Coronary artery (tissue), 2 donors: ENCODE data around the gene EDC3.
"Not testable (repeated sequence)": the region's sequence is repeated elsewhere in the genome, so short reads cannot be mapped to it uniquely, and the experiment has no call there.

ENCODE experiments used
- DNase-seq: peaks from one replicate; pipeline ENCODE4 v3.0.0-alpha.2; 2017; ENCODE audit warnings: low spot score
- H3K27ac ChIP-seq, 2 donors: fragments of 200-600 bp; sonication (generic); one replicate each; pipeline ENCODE4 v1.5.1; 2016 to 2019
- H3K4me3 ChIP-seq: fragments of 200-600 bp; sonication (generic); 2 replicates; pipeline ENCODE4 v1.5.1; 2016; ENCODE audit warnings: mild to moderate bottlenecking, moderate library complexity
- TF ChIP-seq, protein P1 (sequence below): fragments of 200-600 bp; sonication (generic); IDR thresholded peaks from one replicate; pipeline ENCODE4 v1.5.1; 2019; ENCODE audit warnings: antibody characterized with exemption

The EDC3 gene

DNA sequence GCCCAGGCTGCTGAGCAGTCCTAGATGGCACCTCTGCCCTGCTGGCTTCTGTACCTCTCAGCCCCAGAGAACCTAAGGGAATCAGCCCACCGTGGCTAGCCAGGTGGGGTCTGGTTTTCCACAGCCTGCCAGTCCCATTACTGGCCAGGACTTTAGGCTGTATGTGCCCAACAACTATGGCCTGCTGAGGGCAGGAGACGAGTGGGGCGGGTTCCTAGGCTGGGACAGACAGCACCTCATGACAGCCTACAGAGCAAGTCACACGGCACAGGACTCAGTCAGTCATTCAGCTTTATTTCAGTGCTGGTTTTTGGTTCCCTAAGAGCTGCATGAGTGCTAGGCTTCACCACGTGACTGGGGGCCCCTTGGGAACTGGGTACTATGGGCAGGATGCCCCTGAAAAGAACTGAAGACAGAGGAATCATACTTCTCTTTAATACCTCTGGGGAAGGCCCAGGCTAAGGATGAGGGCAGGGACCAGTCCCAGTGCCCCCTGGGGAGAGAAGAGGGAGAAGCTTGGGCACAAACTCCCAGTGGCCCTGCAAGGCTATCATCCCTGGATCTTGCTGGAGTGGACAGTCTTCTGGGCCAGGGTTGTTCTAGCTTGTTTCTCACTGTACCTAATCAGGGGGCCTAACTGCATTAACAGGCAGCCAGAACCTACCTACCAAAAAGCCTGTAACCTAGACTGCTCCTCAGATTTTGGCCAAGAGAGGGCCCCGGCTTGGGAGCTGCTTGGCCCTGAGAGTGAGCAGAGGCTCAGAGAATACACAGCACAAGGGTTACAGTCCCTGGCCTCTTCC, 65.3 kb downstream of the EDC3 start:
- Histone ChIP-seq H3K4me3 (no peak overlapping the region), H3K27ac (no peak overlapping the region)
- no peak for DNase-seq
- TF ChIP-seq, protein P1, sequence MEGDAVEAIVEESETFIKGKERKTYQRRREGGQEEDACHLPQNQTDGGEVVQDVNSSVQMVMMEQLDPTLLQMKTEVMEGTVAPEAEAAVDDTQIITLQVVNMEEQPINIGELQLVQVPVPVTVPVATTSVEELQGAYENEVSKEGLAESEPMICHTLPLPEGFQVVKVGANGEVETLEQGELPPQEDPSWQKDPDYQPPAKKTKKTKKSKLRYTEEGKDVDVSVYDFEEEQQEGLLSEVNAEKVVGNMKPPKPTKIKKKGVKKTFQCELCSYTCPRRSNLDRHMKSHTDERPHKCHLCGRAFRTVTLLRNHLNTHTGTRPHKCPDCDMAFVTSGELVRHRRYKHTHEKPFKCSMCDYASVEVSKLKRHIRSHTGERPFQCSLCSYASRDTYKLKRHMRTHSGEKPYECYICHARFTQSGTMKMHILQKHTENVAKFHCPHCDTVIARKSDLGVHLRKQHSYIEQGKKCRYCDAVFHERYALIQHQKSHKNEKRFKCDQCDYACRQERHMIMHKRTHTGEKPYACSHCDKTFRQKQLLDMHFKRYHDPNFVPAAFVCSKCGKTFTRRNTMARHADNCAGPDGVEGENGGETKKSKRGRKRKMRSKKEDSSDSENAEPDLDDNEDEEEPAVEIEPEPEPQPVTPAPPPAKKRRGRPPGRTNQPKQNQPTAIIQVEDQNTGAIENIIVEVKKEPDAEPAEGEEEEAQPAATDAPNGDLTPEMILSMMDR: no peak

DNA sequence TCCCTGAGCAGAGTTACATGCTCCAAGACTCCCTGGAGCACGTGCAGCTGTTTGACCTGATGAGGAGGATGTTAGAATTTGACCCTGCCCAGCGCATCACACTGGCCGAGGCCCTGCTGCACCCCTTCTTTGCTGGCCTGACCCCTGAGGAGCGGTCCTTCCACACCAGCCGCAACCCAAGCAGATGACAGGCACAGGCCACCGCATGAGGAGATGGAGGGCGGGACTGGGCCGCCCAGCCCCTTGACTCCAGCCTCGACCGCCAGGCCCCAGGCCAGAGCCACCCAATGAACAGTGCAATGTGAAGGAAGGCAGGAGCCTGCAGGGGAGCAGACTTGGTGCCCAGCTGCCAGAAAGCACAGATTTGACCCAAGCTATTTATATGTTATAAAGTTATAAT, 66.1 kb downstream of the EDC3 start:
- H3K27ac ChIP-seq, H3K4me3 ChIP-seq, DNase-seq: not testable (repeated sequence)

DNA sequence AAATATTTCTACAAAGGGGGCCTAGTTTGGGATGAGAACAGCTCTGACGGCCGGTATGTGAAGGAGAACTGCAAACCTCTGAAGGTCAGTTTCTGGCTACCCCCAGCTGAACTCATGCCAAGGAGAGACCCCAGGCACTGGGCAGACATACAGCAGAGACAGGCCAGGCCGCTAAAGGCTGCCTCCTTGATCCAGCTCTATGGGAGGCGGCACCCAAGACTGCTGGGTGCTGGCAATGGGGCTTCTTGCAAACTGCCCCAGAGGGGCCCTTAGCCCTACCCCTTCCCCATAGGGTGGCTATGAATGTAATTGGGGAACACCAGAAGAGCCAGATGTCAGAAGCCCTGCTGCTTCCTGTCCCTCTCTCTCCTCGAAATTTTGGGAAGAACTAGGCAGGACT, 66.9 kb downstream of the EDC3 start:
- DNase-seq: no peak
- no peak overlapping the region for H3K27ac ChIP-seq
- TF ChIP-seq, protein P1: no peak
- H3K4me3 ChIP-seq: no peak overlapping the region

DNA sequence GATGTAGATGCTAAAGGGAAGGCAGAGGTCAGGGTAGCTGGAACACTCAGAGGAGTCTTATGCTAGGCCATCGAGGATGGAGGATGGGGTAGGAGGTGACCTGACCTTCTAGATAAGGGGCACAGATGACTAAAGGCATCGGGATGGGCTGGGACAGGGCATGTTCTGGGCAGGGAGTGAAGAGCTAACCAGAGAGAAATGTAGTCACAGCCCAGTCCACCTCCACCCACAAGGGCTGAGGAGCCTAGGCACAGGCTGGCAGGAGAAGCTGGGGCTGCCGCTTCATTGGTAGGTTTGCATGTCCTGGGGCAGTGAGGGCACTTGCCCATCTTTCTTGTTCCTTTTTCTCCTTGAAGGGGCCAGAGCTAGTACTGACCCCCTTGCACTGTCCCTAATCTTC, 67.6 kb downstream of the EDC3 start:
- TF ChIP-seq, protein P1: no peak
- Histone ChIP-seq H3K27ac (no peak overlapping the region), H3K4me3 (no peak overlapping the region)
- DNase-seq: no peak

DNA sequence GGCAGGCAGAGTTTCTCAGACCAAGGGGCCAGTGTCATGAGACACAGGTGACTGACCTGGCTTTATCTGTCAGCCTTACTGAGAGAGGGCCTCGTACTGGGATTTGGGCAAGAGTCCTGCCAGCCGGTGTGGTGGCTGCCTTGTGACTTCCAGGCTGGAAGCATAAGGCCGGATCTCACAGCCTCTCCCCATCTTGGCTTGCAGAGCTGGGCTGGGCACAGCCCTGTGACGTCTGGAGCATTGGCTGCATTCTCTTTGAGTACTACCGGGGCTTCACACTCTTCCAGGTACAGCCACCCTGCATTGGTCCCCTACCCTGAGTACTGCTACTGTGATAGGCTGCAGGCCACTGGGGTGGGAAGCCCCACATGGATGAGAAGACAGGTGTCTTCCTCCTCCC, 68.1 kb downstream of the EDC3 start:
- TF ChIP-seq, protein P1: no peak
- H3K4me3 ChIP-seq: no peak overlapping the region
- no peak for DNase-seq
- no peak overlapping the region for H3K27ac ChIP-seq

DNA sequence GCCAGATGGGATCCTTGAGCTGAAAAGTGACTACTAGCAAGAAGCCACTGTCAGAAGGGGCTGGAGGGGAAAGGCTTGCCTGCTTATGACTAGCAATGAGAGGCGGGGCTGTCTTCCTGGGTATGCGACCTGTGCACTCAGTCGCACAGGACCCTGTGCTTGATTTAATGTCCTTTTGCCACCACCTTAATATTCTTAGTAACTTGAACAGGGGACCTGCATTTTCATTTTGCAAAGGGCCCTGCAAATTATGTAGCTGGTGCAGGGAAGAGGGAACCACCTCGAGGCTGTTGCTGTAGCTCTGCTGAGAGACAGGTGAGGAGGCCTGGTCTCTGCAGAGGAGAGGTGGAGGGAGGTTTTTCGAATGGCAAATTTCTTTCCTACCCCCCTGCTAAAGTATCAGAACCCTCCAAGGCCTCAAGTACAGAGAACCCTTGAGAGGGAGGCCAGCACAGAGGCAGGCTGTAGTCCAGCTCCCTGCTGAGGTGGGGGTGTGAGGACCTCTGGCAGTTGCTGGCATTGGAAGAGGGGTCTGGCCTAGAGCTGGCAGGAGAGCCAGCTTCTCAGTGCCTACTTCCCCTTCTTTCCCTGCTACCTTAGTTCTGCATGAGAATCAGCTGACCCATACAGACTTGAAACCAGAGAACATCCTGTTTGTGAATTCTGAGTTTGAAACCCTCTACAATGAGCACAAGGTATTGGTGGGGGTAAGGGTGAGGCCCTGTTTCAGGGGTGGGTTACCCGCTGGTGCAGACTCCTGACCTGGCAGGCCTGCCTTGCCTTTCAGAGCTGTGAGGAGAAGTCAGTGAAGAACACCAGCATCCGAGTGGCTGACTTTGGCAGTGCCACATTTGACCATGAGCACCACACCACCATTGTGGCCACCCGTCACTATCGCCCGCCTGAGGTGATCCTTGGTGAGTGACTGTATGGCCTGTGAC, 68.8 kb downstream of the EDC3 start:
- DNase-seq: no peak

DNA sequence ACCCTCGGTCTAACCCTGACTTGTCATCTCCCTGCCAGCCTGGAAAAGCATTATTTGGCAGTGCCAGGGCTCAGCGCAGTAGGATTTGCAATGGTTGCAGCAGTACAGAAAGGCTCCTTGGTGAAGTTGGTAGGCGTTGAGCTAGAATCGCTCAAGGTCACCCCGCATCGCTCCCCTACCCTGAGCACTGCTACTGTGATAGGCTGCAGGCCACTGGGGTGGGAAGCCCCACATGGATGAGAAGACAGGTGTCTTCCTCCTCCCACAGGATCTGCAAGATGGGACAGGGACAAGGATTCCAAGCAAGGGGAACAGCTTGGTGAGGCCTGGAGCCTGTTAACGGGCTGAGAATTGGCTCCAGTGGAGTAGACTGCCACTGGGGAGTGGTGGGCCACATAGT, 69.5 kb downstream of the EDC3 start:
- no peak for DNase-seq
- H3K27ac ChIP-seq: no peak overlapping the region
- no peak overlapping the region for H3K4me3 ChIP-seq
- TF ChIP-seq, protein P1: no peak

More for the DNA sequence above, 68.8 kb downstream of the EDC3 start:
- TF ChIP-seq, protein P1: no peak
- H3K27ac ChIP-seq: no peak overlapping the region
- no peak overlapping the region for H3K4me3 ChIP-seq
